Glutamatergic neuron (in vitro differentiated cells): ENCODE measurements around the gene LIMS2. TPM values are rescaled to one million over a fixed set of nuclear protein-coding genes. Genes with fewer than 3 reads are reported as not detected.
A peak's percentile ranks its signal among the peaks of the same experiment; 100 is the strongest.

Source experiments
- DNase-seq: peaks from one replicate; pipeline ENCODE4 v3.0.0; 2022
- H3K27ac Mint-ChIP-seq: one replicate; pipeline ENCODE4 v1.8.0; 2020; ENCODE audit warnings: mild to moderate bottlenecking, mixed read lengths, inconsistent platforms; ENCODE audit not compliant: unreplicated experiment
- H3K27me3 Mint-ChIP-seq: one replicate; pipeline ENCODE4 v1.8.0; 2020; ENCODE audit warnings: mild to moderate bottlenecking, moderate library complexity, mixed read lengths, inconsistent platforms; ENCODE audit not compliant: unreplicated experiment
- H3K36me3 Mint-ChIP-seq: one replicate; pipeline ENCODE4 v1.8.0; 2020; ENCODE audit warnings: mild to moderate bottlenecking, mixed read lengths, inconsistent platforms; ENCODE audit not compliant: unreplicated experiment
- H3K4me1 Mint-ChIP-seq: one replicate; pipeline ENCODE4 v1.8.0; 2020; ENCODE audit warnings: mild to moderate bottlenecking, low read depth, mixed read lengths, inconsistent platforms; ENCODE audit not compliant: unreplicated experiment
- H3K4me3 Mint-ChIP-seq: one replicate; pipeline ENCODE4 v1.8.0; 2020; ENCODE audit warnings: mild to moderate bottlenecking, mixed read lengths, inconsistent platforms; ENCODE audit not compliant: unreplicated experiment
- H3K9me3 Mint-ChIP-seq: one replicate; pipeline ENCODE4 v1.8.0; 2020; ENCODE audit warnings: mild to moderate bottlenecking, moderate library complexity, mixed read lengths, inconsistent platforms; ENCODE audit not compliant: unreplicated experiment
- CTCF ChIP-seq: fragments of 200-600 bp; sonication (generic); IDR thresholded peaks from one replicate; pipeline ENCODE4 v1.5.0; 2021; ENCODE audit not compliant: partially characterized antibody, unreplicated experiment
- total RNA-seq: library from RNA; stranded (reverse); fragmentation: NEBNext Ultra II Directional; extraction: Animal tissue kit (Norgen Biotek cat#: 25700); gene quantifications from one replicate; pipeline ENCODE4 v1.2.1, GENCODE V29; 2021; ENCODE audit not compliant: unreplicated experiment

Gene LIMS2
- total RNA-seq, 1 donor from 2014 or later, result 0.29 TPM

- no peak overlapping the region for H3K27ac Mint-ChIP-seq
- TF ChIP-seq CTCF, result no peak
- H3K27me3 Mint-ChIP-seq, result peaks cover 3% of the 10 kb centered on the region
- H3K4me1 Mint-ChIP-seq, result peaks cover 8% of the 10 kb centered on the region
- peaks cover 5% of the 10 kb centered on the region for H3K9me3 Mint-ChIP-seq
- H3K4me3 Mint-ChIP-seq, result no peak overlapping the region
- H3K36me3 Mint-ChIP-seq, result peaks cover 7% of the 10 kb centered on the region
- peak; percentile 16 for DNase-seq
These were observed 69.6 kb downstream of the LIMS2 start for GRCh38 chr2:127605691-127606263.

- Mint-ChIP-seq H3K4me1 (peaks cover 8% of the 10 kb centered on the region), H3K4me3 (no peak overlapping the region), H3K36me3 (peaks cover 7% of the 10 kb centered on the region), H3K27ac (no peak overlapping the region), H3K27me3 (peaks cover 3% of the 10 kb centered on the region), H3K9me3 (peaks cover 5% of the 10 kb centered on the region)
- no peak for TF ChIP-seq CTCF
- no peak for DNase-seq
These were observed 70.3 kb downstream of the LIMS2 start for GRCh38 chr2:127604986-127605385.

GRCh38 chr2:127599211-127599610 is 76.1 kb downstream of the LIMS2 start:
- no peak for TF ChIP-seq CTCF
- no peak overlapping the region for H3K27ac Mint-ChIP-seq
- H3K9me3 Mint-ChIP-seq, result peaks cover 3% of the 10 kb centered on the region

GRCh38 chr2:127598711-127599110 is 76.6 kb downstream of the LIMS2 start:
- Mint-ChIP-seq H3K36me3 (peaks cover 15% of the 10 kb centered on the region), H3K4me1 (no peaks in the 10 kb centered on the region), H3K9me3 (peaks cover 3% of the 10 kb centered on the region), H3K27ac (no peak overlapping the region), H3K27me3 (peaks cover 2% of the 10 kb centered on the region), H3K4me3 (no peak overlapping the region)
- no peak for TF ChIP-seq CTCF
- no peak for DNase-seq

More at GRCh38 chr2:127599211-127599610, 76.1 kb downstream of the LIMS2 start:
- Mint-ChIP-seq H3K4me3 (no peak overlapping the region), H3K4me1 (no peaks in the 10 kb centered on the region), H3K27me3 (peaks cover 2% of the 10 kb centered on the region), H3K36me3 (peaks cover 15% of the 10 kb centered on the region)
- DNase-seq, result no peak

- no peak overlapping the region for H3K27ac Mint-ChIP-seq
These were observed 77.3 kb downstream of the LIMS2 start for GRCh38 chr2:127597984-127598380.

More at GRCh38 chr2:127597984-127598380, 77.3 kb downstream of the LIMS2 start:
- H3K36me3 Mint-ChIP-seq, result peaks cover 9% of the 10 kb centered on the region
- no peak for DNase-seq
- H3K4me3 Mint-ChIP-seq, result no peak overlapping the region
- no peak for TF ChIP-seq CTCF
- no peaks in the 10 kb centered on the region for H3K4me1 Mint-ChIP-seq
- H3K27me3 Mint-ChIP-seq, result peaks cover 2% of the 10 kb centered on the region
- no peaks in the 10 kb centered on the region for H3K9me3 Mint-ChIP-seq
